GM21717 (cell line): ENCODE results near the gene BAIAP2.
"Not testable (repeated sequence)": the region's sequence is repeated elsewhere in the genome, so short reads cannot be mapped to it uniquely, and the experiment has no call there.

Experiments
- ATAC-seq: cut with Tn5 transposase; IDR thresholded peaks from one replicate; pipeline ENCODE4 v1.9.1; 2021; ENCODE audit warnings: mild to moderate bottlenecking, moderate library complexity; ENCODE audit not compliant: unreplicated experiment

The BAIAP2 gene

DNA sequence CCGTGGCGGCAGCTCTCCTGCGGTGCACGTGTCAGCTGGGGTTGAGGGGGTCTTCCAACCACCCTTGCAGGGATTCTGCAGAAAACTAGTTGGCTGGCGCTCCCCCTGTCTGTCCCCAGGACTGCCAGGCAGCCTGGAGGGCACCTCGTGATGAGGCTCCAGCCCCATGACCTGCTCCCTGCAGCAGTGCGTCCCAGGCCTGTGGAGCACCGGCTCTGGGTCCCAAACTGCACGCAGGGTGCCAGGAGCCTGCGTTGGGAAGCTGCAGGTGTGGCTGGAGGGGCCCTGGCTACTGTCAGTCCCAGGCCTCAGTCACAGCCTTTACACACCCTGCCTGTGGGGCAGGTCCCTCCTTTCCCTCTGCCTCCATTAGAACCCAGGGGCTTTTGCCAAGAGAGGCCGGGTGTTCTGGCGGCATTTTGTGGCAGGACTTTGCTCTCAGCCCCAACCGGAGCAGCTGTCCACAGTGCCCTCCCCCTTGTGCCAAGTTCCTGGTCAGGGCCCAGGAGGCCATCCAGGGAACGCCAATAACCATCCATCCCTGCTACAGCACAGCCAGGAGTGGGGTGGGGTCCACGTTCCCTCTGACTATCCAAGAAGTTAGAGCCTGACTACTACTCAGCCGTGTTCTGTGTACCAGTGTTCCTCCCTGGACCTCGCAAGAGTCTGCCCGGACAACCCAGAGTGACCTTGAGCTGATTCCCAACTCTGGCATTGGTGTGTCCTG, 34.2 kb upstream of the BAIAP2 start:
- ATAC-seq, result no peak

DNA sequence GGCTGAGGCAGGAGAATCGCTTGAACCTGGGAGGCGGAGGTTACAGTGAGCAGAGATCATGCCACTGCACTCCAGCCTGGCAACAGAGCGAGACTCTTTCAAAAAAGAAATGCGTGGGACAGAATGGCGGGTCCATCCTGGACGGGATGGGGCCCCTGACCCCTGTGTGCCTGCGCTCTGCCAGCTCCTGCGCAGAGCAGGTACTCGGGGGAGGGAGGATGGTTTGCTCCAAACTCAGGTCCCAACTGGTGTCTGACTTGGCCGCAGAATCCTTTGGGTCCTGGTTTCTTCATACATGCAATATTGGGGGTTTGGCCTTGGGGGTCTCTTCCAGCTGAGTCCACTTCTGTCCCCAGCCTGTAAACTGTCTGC, 33.0 kb upstream of the BAIAP2 start:
- ATAC-seq, result no peak

DNA sequence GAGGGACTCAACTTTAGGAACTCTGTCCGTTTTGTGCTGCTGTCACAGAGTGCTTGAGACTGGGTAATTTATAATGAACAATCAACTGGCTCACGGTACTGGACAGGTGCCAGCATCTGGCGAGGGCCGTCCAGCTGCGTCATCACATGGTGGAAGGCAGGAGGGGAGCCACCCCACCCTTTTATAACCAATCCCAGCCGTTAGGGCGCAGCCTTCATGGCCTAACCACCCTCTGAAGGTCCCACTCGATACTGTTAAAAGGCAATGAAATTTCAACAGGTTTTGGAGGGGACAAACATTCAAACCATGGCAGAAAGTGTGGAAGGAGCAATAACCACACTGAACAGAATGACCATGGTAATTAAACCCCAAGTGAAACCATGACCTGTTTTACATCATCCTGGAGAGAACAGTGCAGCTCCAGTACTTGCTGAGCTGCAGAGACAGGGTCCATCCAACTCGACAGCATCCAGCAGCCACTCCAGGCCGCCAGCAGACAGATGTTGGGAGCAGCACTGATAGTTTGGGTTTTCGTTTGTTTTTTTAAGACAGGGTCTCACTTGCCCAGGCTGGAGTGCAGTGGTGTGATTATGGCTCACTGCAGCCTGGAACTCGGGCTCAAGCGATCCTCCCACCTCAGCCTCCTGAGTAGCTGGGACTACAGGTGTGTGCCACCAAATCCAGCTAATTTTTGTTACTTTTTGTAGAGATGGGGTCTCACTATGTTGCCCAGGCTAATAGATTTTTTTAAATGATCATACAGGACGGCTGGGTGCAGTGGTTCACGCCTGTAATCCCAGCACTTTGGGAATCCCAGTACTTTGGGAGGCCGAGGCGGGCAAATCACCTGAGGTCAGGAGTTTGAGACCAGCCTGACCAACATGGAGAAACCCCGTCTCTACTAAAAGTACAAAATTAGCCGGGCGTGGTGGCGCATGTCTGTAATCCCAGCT, 32.3 kb upstream of the BAIAP2 start:
- ATAC-seq, result no peak

DNA sequence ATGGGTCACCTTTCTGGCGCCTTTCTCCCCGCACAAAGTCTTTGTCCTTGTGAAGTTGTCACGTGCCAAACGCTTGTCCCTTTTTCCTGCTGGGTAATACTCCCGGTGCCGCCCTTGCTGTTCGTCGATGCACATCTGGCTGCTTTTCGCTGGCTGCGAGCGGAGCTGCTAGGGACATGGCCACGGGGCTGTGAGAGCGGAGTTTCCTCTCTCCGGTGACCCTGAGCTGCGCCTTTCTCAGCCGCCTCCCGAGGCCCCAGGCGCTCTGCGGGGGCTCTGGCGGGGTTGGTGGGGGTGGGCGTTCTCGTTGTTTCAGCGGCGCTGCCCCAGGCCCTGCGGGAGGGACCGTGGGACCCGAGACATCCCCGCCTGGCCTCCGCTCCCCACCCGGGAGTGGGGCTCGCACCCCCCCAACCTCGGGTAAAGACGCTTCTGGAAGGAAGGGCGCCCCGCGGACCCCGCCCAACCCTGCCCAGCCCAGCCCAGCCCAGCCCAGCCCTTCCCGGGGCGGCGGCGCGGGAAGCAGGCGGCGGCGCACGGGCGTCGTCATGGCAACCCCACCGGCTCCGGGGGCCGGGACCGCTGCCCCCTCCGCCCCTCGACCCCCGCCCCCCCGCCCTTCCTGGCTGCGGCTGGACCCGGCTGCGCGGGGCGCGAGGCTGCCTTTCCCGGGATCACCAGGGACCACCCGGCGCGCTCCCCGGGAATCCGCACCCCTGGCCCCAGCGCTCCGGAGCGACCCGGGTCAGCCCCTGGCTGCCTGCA, 31.1 kb upstream of the BAIAP2 start:
- no peak for ATAC-seq

DNA sequence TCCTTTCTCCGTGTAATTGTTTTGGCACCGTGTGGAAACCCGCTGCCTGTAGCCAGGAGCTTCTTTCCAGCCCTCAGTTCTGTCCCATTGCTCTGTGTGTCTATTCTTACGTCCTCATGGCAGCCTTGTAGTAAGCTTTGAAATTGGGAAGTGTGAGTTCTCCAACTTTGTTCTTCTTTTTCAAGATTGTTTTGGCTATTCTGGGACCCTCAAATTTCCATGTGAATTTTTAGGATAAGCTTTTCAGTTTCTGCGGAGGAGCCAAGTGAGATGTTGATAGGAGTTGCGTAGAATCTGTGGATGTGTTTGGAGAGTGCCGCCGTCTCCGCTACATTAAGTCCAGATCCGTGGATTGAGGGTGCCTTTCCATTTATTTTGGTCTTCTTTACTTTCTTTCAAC, 28.1 kb upstream of the BAIAP2 start:
- no peak for ATAC-seq

DNA sequence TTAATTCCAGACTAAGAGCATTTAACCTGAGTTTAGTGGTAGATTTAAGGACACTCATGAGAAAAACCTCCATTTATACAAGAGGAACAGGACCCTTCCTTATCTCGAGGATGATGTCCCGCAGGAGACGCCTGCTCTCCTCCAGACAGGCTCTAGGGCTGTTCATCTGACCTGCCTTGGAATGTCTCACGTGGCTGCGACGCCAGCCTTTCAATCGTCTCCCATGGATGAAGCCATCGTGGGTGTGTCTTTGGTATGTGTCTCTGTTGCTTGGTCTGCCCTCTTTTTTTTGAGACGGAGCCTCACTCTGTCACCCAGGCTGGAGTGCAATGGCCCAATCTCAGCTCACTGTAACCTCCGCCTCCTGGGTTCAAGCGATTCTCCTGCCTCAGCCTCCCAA, 26.8 kb upstream of the BAIAP2 start:
- no peak for ATAC-seq

DNA sequence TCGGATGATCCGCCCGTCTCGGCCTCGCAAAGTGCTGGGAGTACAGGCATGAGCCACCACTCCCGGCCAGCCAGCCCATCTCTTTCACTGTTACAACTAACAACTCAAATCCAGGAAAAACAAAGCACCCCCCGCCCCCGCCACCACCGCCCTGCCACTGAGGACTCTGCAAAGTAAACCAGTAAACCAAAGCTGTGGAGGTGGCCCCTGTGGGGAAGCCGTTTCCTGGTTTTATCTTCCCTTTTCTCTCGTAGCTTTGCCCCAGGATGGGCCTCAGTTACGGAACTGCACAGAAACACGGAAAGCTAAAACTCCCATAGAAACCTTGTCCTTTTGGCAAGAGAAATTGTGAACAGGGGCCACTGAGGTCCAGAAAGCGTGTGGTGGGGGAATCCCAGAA, 25.8 kb upstream of the BAIAP2 start:
- ATAC-seq, result no peak

DNA sequence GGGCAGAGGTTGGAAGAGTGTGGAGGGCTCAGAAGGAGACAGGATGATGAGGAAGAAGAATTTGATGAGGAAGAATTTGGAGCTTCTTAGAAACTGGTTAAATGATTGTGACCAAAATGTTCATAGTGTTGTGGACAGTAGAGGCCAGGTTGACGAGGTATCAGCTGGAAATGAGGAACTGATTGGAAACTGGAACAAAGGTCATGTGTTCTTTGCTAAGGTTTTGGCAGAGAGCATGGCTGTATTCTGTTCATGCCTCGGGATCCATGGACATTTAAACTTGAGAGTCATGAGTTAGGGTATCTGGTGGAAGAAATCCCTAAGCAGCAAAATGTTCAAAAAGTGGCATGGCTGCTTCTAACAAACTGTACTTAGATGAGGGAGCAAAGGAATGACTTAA, 24.0 kb upstream of the BAIAP2 start:
- no peak for ATAC-seq

DNA sequence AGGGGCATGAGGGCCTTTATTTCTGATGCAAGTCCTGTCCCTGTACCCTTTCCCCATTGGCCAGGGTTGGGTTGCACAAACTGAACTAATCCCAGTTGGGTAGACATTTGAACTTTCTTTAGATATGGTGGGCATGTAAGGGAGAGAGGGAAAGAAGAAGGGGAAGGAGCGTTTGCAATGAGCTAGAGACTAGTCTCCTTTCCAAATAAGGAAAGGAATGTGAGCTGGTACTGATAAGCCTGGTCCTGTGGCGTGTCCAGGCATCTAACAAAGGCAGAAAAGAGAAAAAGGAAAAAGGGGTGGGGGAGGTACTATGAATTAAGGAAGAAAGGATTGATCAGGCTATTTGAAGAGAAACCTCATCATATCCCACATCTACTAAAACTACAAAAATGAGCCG, 23.0 kb upstream of the BAIAP2 start:
- no peak for ATAC-seq

DNA sequence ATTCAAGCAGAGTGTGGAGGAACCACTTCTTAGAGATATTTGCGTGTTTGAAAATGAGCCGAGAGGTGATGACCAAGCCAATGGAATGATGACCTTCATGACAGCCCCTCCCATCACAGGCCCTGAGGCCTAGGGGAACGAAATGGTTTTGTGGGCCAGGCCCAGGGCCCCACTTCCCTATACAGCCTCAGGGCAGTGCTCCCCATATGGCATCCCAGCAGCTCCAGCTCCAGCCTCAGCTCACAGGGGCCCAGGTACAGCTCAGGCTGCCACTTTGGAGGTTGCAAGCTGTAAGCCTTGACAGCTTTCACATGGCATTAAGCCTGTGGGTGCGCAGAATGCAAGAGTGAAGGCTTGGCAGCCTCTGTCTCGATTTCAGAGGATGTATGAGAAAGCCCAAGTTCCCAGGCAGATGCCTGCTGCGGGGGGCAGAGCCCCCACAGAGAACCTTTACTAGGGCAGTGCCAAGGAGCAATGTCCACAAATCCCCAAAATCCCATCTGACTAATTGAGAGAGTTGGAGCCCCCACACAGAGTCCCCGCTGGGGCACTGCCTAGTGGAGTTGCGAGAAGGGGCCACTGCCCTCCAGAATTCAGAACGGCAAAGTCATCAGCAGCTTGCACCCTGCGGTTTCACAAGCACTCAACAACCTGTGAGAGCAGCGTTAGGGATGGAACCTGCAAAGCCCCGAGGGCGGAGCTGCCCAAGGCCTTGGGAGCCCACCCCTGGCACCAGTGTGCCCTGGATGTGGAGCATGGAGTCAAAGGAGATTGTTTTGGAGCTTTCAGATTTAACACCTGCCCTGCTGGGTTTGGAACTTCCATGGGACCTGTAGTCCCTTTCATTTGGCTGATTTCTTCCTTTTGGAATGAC, 22.1 kb upstream of the BAIAP2 start:
- no peak for ATAC-seq

DNA sequence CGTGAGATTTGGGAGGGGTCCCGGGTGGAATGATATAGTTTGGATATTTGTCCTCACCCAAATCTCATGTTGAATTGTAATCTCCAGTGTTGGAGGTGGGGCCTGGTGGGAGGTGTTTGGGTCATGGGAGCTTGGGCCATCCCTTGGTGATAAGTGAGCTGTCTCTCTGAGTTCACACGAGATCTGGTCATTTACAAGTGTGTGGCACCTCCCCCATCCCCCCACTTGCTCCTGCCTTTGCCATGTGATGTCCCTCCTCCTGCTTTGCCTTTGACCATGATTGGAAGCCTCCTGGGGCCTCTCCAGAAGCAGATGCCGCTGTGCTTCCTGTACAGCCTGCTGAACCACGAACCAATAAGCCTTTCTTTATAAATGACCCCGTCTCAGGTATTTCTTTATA, 21.3 kb upstream of the BAIAP2 start:
- no peak for ATAC-seq

DNA sequence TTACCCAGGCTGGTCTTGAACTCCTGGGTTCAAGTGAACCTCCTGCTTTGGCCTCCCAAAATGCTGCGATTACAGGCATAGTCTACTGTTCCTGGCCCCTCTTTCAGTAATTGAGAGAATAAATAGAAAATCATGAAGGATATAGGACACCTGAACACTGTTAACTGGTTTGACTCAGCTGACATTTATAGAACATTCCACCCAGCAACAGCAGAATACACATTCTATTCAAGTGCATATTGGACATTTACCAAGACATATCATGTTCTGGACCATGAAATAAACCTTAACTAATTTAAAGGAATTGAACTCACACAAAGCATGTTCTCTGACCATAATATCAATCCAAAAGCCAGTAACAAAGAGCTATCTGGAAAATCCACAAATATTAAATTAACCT, 19.8 kb upstream of the BAIAP2 start:
- ATAC-seq, result no peak

DNA sequence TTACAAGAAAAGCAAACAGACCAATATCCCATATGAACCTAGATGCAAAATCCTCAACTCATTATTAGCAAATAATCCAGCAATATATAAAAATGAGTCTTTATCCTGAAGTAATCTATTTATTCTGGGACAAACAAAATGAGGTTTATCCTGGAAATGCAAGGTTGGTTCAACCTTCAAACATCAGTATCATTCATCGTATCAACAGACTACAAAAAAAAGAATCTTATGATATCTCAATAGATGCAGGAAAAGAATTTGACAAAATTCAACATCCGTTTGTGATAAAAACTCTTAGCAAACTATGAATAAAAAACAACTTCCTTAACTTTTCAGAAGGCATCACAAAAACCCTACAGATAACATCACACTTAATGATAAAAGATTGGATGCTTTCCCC, 18.4 kb upstream of the BAIAP2 start:
- no peak for ATAC-seq

DNA sequence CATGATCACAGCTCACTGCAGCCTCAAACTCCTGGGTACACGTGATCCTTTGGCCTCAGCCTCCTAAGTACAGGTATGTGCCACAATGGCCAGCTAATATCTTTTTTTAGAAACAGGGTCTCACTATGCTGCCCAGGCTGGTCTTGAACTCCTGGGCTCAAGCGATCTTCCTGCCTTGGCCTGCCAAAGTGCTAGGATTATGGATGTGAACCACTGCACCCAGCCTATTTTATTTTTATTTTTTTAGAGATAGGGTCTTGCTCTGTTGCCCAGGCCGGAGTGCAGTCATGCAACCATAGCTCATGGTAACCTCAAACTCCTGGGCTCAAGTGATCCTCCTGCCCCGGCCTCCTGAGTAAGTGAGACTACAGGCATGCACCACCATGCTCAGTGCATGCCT, 17.6 kb upstream of the BAIAP2 start:
- not testable (repeated sequence) for ATAC-seq

DNA sequence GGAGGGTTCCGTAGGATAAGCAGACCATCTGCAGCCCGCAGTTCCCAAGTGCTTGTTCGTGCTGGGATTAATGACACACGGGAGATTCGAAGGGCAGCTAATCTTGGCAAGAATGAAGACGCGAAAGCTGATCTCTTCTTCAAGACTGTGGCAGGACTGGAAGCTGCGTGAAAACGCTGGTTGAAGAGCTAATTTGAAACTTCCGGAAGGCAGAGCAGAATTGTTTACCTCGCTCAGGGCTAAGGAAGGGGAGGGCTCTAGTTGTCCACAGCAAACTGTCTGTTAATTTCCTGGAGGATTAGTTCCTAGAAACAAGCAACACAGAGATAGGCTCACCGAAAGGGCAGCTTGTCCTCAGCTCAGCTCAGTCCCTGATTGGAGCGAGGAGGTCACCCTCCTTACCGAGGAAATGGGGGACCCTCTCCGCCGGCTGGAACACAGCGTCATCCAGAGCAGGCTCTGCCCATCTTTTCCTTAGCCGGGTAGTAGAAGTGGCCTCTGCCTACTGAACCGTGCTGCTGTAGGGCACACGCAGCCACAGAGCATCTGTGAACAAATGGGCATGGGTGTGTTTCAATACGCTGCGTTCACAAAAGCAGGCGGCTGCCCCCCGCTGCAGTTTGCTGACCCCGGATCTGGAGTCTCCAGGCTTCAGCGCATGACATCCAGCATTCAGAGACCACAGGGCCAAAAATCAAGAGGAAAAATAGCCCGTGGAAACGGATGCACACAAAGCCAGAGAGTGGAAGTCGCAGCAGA, 16.7 kb upstream of the BAIAP2 start:
- ATAC-seq, result no peak

DNA sequence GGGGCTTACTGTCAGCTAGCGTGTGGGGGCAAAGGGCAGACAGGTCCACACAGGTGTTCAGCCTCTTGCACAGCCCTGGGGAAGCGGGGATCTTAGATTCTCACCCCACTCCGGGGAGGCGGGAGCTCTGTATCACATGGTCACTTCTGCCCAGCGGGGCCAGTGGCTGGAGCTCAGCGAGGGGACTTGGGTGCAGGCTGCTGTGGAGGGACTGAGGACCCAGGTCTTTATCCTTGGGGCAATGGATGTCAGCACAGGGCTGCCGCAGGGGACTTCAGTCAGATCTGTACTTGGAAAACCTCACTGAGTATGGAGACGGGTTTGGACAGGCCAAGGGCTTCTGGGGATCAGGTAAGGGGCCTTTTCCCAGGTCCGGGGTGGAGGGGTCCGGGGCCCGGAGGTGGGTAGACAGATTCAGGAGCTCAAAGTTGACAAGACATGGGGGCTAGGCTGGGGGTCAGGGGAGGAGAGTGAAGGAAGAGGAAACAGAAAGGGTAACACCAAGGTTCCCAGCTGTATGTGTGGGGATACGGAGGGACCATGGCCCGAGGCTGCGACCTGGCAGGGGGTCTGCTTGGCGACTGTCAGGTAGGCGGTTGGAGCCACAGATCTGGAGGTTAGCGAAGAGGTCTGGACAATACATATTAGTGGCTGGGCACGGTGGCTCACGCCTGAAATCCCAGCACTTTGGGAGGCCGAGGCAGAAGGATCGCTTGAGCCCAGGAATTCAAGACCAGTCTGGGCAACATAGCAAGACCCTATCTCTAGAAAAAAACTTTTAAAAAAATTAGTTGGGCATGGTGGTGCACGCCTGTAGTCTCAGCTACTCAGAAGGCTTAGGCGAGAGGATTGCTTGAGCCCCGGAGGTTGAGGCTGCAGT, 15.1 kb upstream of the BAIAP2 start:
- no peak for ATAC-seq

DNA sequence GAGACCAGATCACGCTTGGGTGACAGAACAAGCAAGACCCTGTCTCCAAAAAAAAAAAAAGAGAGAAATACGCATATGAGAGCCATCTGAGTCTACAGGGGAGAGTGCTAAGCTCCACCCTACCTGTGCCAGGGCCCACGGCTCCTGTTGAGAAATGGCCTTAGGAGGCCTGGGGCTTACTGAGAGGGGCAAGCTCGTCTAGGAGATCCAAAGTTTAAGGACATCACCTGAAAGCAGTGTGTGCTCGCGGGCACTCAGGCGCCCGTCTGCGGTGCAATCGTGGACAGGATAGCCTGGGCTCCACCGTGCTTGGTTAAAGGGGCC, 14.5 kb upstream of the BAIAP2 start:
- no peak for ATAC-seq

DNA sequence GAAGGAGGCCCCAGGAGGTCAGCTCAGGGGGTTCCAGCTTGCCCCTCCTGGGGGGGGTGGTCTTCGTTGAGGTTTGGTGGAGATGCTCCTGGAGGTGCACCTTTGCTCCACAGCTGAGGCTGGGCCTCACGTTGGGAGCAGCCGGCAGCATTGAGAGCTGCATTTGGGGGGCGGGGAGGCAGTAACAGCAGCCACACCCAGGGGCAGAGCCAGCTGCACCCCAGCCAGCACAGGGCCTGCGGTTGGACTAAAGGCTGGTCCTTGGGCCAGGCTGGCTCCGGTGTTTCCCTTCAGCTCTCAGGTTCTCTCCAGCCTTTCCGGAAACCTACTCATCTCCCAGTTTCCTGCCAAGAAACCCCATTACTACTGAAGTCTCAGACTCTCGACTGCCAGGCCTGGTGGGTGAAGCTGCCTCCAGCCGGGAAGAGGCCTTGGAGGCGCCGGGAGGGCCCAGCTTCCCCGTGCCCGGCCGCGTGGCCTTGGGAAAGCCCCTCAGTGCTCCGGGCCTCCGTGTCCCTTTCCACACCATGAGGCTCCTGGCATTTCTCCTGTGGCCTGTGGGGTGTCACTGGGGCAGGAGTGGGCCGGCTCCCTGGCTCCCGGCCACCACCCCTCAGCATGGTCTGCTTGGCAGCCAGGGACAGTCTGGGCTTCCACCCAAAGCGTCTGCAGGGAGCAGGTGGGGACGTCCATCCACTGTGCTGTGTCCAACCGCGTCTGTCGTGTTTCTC, 14.0 kb upstream of the BAIAP2 start:
- ATAC-seq, result no peak
